ENCODE results near the gene MBD3L4.

The MBD3L4 gene

DNA sequence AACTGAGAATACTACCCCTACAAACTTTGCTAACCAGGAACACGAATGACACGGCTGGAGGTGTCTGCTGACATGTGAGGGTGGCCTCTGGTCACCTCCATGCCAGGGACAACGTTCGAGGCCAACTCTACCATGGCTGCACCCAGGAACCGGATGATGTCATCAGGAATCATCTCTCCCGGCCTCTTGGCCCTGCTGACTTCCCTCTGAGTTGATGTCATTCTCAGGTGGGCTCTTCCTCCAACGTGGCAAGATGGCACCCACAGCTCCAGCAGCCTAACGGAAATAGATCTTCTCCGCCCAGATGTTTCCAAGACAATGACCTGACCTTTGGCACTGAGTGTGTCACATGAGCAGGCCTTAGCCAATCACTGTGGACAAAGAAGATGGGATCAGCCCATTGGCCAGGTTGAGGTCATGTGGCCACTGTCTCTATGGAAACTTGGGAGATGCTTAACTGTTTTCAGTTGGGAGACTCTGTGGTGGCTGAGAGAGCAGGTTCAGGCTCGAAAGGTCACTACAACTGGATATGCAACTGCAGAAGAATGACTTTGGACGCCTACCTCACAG, 33.8 kb downstream of the MBD3L4 start:
- DNase-seq (no peak), ATAC-seq (no peak)
- H3K27me3 Mint-ChIP-seq = no peaks in the 10 kb centered on the region
- H3K4me1 Mint-ChIP-seq = peaks cover 49% of the 10 kb centered on the region
- H3K27ac Mint-ChIP-seq = no peak overlapping the region
- peaks cover 0 to 2% of the 10 kb centered on the region in 2 donors for H3K9me3 Mint-ChIP-seq
- H3K4me3 Mint-ChIP-seq = no peak overlapping the region

DNA sequence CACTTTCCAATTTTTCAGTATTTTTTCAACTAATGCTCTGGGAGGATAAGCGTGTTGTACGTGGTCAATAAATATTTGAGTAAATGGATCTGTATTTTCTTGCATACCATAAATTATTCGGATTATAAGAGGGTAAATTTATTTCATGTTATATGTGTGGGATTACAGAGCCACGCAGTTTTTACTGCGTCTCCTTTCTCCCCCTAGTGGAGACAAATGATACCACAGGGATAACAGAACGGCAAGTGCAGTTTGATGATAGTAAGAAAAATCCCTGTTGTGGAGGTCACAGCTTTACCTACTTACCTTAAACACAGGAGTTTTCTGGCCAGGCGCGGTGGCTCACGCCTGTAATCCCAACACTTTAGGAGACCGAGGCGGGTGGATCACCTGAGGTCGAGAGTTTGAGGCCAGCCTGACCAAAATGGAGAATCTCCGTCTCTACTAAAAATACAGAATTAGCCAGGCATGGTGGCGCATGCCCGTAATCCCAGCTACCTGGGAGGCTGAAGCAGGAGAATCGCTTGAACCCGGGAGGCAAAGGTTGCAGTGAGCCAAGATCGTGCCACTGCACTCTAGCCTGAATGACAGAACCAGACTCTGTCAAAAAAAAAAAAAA, 35.6 kb downstream of the MBD3L4 start:
- Mint-ChIP-seq H3K9me3 (peaks cover 0 to 4% of the 10 kb centered on the region in 2 donors), H3K27me3 (no peaks in the 10 kb centered on the region), H3K4me3 (peak overlapping the region in 1 of 2 donors; percentile 46), H3K27ac (no peak overlapping the region), H3K4me1 (peaks cover 34% of the 10 kb centered on the region)
- DNase-seq = peak; percentile 31
- ATAC-seq = peak; percentile 57

DNA sequence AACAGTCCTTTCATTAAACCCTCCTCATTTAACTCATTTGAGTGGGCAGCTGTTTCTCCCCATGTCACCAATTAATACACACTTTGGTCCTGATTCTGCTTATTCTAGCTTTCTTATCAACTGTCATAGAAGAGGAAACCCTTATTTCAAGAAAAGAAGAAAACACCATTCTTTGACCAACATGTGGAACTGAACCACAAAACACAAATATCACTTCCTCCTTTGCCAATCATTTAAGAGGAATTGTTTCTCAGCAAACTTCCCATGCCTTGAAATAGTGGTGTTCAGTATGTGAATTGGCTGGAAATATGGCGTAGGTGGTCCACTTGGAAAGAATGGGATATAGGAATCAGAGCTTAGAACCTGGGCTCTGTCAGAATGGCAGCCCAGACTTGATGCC, 39.2 kb downstream of the MBD3L4 start:
- no peak overlapping the region for H3K4me3 Mint-ChIP-seq
- DNase-seq (no peak), ATAC-seq (no peak)
- H3K27me3 Mint-ChIP-seq = no peaks in the 10 kb centered on the region
- H3K4me1 Mint-ChIP-seq = peaks cover 14% of the 10 kb centered on the region
- no peak overlapping the region for H3K27ac Mint-ChIP-seq
- H3K9me3 Mint-ChIP-seq = peaks cover 4 to 7% of the 10 kb centered on the region in 2 donors

DNA sequence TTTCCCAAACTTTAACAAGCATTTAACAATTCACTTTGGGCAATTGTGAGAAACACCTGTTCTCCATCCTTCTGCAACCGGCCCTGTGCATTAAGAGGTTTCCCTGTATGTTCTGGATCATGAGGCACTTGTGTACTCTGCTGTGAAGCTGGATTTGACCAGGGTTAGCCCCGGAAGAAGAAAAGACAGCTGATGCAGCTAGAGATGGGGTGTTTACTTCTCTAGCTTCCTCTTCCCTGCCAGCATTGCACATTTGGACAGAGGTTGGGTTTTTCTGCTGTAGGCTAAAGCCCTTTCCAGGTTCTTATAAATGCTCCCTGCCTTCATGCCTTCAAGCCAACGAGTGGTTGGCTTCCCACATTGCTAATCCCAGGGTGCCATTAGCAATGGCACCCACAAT, 39.6 kb downstream of the MBD3L4 start:
- peaks cover 14% of the 10 kb centered on the region for H3K4me1 Mint-ChIP-seq
- peaks cover 6 to 12% of the 10 kb centered on the region in 2 donors for H3K9me3 Mint-ChIP-seq
- no peak for ATAC-seq
- H3K27me3 Mint-ChIP-seq = no peaks in the 10 kb centered on the region
- no peak for DNase-seq
- H3K27ac Mint-ChIP-seq = no peak overlapping the region
- no peak overlapping the region for H3K4me3 Mint-ChIP-seq

DNA sequence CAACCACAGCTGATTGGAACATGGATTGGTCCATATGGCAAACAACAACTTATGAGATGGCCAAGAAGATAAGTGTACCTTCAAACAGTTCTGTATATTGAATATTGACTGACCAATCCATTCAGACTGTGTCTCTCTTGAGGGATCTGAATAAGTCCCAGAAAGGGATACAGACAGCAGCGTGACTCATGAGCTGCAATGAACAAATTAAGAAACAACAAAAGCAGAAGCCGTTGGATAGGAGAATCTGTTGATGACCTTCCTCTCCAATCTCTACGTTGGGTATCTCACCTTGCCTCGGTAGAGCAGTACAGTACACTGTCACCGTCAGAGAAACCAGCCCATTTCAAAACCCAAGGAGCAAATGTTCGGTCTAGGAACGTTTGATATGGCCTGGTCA, 40.0 kb downstream of the MBD3L4 start:
- no peak for ATAC-seq

DNA sequence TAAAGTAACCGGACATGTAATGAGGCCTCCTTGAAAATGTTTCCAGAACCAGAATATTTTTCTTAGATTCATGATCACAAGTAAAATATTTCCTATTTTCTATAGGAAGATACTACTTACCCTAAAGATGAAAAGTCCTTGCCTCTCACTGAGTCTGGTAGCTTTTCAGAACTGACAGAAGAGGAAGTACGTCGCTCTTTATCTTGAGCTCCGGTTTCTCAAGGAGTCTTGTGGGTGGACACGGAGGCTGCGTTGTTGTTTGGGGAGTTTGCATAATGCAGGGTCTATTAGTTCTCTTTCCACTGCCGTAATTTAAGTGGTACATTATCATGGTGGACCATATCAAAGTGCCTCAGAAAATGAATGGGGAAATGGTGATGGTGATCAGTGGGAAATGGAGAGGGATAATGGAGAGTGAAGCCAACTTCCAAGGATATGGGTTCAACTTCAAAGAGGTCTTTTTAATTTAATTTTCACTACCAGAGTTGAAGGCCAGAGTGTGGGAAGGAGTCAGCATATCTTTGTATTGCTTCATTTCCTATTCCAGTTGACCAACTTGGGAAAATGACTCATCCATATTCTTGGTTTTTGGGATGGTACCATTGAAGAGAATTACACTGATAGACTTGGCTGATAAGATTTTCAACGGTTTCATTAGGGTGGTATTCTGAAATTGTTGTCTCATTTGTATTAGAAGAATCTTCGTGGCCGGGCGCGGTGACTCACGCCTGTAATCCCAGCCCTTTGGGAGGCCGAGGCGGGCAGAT, 42.1 kb downstream of the MBD3L4 start:
- no peaks in the 10 kb centered on the region for H3K27me3 Mint-ChIP-seq
- ATAC-seq (no peak), DNase-seq (no peak)
- peaks cover 14 to 20% of the 10 kb centered on the region in 2 donors for H3K9me3 Mint-ChIP-seq
- no peak overlapping the region for H3K4me3 Mint-ChIP-seq
- H3K4me1 Mint-ChIP-seq = peaks cover 6% of the 10 kb centered on the region
- no peak overlapping the region for H3K27ac Mint-ChIP-seq

More for the DNA sequence above, 40.0 kb downstream of the MBD3L4 start:
- Mint-ChIP-seq H3K4me1 (peaks cover 14% of the 10 kb centered on the region), H3K27me3 (no peaks in the 10 kb centered on the region), H3K27ac (no peak overlapping the region), H3K9me3 (peaks cover 10 to 16% of the 10 kb centered on the region in 2 donors), H3K4me3 (no peak overlapping the region)
- no peak for DNase-seq

DNA sequence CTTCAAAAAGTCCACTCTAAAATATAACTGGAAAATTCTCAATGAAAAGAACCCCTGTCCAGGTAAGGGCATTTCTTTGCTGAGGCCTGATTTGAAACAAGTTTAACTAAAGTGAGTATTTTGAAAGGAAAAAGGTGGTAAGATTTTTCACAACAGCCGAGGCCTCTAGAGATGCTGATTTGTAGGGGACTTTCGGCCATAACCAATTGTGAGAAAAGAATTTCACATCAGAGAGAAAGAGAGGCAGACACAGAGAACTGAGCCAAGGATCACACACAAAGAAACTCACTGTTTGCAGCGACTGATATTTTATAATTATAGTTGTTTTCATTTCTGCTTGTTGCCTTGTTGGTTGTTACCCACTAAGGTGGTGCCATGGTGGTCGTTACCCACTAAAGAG, 43.2 kb downstream of the MBD3L4 start:
- H3K9me3 Mint-ChIP-seq = peaks cover 14 to 20% of the 10 kb centered on the region in 2 donors
- ATAC-seq = no peak

DNA sequence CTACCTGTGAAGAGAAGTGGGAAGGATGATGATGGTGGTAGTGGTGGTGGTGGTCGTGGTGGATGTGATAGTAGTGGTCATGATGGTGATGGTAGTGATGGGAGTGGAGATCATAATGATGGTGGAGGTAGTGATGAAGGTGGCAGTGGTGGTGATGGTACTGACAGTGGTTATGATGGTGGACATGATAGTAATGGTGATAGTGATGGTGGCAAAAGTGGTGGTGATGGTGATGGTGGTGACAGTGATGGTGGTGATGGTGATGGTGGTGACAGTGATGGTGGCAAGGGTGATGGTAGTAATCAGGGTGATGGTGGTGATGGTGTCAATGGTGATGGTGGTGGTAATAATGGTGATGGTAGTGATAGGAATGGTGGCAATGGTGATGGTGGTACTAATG, 44.9 kb downstream of the MBD3L4 start:
- H3K4me3 Mint-ChIP-seq = no peak overlapping the region
- no peak for ATAC-seq
- H3K27ac Mint-ChIP-seq = no peak overlapping the region

More for the DNA sequence above, 43.2 kb downstream of the MBD3L4 start:
- no peak for DNase-seq
- Mint-ChIP-seq H3K4me3 (no peak overlapping the region), H3K27me3 (no peaks in the 10 kb centered on the region), H3K4me1 (peaks cover 6% of the 10 kb centered on the region), H3K27ac (no peak overlapping the region)

DNA sequence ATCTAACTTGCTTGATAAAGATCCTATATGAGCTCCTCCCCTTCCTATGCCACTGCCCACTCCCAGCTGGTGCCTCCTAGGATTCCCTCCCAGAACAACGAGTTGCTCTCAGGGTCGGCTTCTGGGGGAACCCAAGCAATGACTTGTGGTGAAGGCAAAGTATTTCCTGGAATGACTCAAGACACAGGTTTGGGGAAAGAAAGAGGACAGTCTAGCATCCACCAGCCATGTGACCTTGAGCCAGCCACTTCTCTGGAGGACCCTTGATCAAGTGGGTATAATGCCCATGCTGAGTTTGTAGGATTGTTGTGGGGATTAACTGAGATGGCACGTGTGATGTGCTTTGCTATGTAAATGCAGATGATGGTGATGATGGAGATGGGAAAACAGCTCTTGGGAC, 51.7 kb downstream of the MBD3L4 start:
- no peaks in the 10 kb centered on the region for H3K4me1 Mint-ChIP-seq
- H3K9me3 Mint-ChIP-seq = peaks cover 14 to 28% of the 10 kb centered on the region in 2 donors
- no peaks in the 10 kb centered on the region for H3K27me3 Mint-ChIP-seq
- no peak overlapping the region for H3K27ac Mint-ChIP-seq
- H3K4me3 Mint-ChIP-seq = no peak overlapping the region
- ATAC-seq (no peak), DNase-seq (no peak)

More for the DNA sequence above, 44.9 kb downstream of the MBD3L4 start:
- H3K27me3 Mint-ChIP-seq = no peaks in the 10 kb centered on the region
- DNase-seq = no peak
- peaks cover 11 to 20% of the 10 kb centered on the region in 2 donors for H3K9me3 Mint-ChIP-seq
- H3K4me1 Mint-ChIP-seq = peaks cover 6% of the 10 kb centered on the region

DNA sequence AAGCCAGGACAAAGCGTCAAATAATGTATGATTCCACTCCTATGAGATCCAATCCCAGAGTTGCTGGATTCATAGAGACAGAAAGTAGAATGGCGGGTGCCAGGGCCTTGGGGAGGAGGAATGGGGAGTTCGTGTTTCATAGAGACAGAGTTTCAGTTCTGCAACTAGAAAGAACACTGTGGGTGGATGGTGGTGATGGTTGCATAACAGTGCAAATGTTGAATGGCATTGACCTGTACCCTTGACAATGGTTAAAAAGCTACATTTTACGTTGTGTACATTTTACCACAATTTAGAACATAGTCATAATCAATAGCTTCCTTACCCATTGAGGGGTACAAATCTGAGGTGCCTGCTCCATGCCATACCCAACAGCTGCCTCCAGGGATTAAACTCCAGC, 52.1 kb downstream of the MBD3L4 start:
- H3K9me3 Mint-ChIP-seq = peaks cover 18 to 32% of the 10 kb centered on the region in 2 donors
- H3K27me3 Mint-ChIP-seq = no peaks in the 10 kb centered on the region
- ATAC-seq (no peak), DNase-seq (no peak)
- no peak overlapping the region for H3K27ac Mint-ChIP-seq
- no peaks in the 10 kb centered on the region for H3K4me1 Mint-ChIP-seq
- H3K4me3 Mint-ChIP-seq = no peak overlapping the region

Data from stimulated activated naive CD8-positive, alpha-beta T cell treated with anti-CD3 and anti-CD28 coated beads, Interleukin-15, amount 100 ng/mL, for 72 hours (primary cell).